Measurements from ENCODE around the gene DESI2. TPM values are rescaled to one million over a fixed set of nuclear protein-coding genes. Genes with fewer than 3 reads are reported as not detected.

DESI2 gene
- total and polyA plus RNA-seq, 2 of the 8 experiments (the other 6 are each of a cell fraction or from before 2014, with no cell fraction given), result 54.0 to 110 TPM

DNA sequence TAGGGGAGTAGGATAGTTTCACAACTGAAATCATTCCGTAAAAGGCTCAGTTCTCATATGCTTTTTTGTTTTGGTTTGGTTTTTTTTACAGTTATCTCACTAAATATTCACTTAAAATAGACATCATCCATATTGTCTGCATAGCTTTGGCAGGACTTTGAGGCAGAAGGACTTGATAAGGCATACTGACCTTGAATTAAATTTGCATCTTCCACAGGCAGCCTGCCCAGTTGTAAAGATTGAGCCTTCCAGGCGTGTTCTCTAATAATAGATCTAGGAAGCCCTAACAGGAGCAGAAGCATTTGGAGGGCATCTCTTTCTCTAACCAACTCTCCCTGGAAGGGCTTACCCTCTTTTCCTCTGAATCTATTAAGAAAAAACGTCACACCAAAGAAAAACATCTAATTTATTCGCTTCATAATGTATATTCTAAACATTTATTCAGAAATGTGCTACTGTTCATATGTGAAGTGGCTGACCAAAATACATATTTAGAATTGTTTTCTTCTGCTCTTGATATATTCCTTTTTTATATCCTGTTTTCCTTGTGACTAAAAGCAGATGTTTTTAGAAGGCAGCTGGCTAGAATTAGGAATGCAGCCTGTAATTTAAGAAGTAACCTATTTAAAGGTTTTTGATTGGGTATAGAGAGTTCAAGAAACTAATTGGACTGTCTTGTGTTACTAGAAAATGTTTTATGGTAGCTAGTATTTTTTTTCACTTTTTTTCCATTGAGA, 20.2 kb downstream of the DESI2 start:
- H2BK120ac ChIP-seq (replicated peaks; ENCODE audit: low read depth, low read length), result no peak overlapping the region

More for the DNA sequence above, 20.2 kb downstream of the DESI2 start:
- no peaks in the 10 kb centered on the region; the same call in 1 of the 2 replicates for H3K79me1 ChIP-seq (ENCODE audit: low read depth, low read length)
- FAIRE-seq (no peak), DNase-seq (ENCODE audit: low read depth in 1 of 2, low spot score in 2 of 2) (no peak)
- H2AK5ac ChIP-seq (ENCODE audit: low read depth, low read length), result no peak overlapping the region
- no peaks in the 10 kb centered on the region for H3K9me3 ChIP-seq (ENCODE audit: insufficient read depth in 2 of 2, low read depth in 1 of 2, low read length in 1 of 2)
- no peak overlapping the region for H2BK12ac ChIP-seq (ENCODE audit: low read depth, low read length)
- H3K23me2 ChIP-seq (ENCODE audit: low read depth, low read length), result no peaks in the 10 kb centered on the region
- H3K4me3 ChIP-seq (ENCODE audit: extremely low read depth in 1 of 4, insufficient read depth in 2 of 4, low read depth in 3 of 4, low read length in 4 of 4), result no peak overlapping the region
- no peak overlapping the region for H3K56ac ChIP-seq (replicated peaks; ENCODE audit: insufficient read length, low read depth, low read length)
- H2BK5ac ChIP-seq (ENCODE audit: low read depth, low read length), result no peak overlapping the region
- no peak overlapping the region for H4K91ac ChIP-seq (replicated peaks; ENCODE audit: insufficient read length, low read length)
- TF ChIP-seq EP300 (IDR thresholded peaks at IDR 0.05; ENCODE audit: borderline replicate concordance in 1 of 2, low read depth in 2 of 2, low read length in 2 of 2), result no peak
- no peak for TF ChIP-seq HDAC6 (IDR thresholded peaks at IDR 0.05; ENCODE audit: low read depth, low read length)
- TF ChIP-seq SAP30 (IDR thresholded peaks at IDR 0.05; ENCODE audit: insufficient read depth, insufficient replicate concordance, low read length), result no peak
- no peak for TF ChIP-seq SP4 (IDR thresholded peaks at IDR 0.05; ENCODE audit: low read length)
- TF ChIP-seq JUN (IDR thresholded peaks at IDR 0.05; ENCODE audit: low read depth, low read length), result no peak
- no peak for TF ChIP-seq RAD21 (IDR thresholded peaks at IDR 0.05 in 1 of 2, conservative IDR thresholded peaks at IDR 0.05 in 1 of 2; ENCODE audit: low read depth in 2 of 2, low read length in 2 of 2)
- TF ChIP-seq, protein P1, sequence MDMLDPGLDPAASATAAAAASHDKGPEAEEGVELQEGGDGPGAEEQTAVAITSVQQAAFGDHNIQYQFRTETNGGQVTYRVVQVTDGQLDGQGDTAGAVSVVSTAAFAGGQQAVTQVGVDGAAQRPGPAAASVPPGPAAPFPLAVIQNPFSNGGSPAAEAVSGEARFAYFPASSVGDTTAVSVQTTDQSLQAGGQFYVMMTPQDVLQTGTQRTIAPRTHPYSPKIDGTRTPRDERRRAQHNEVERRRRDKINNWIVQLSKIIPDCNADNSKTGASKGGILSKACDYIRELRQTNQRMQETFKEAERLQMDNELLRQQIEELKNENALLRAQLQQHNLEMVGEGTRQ (IDR thresholded peaks at IDR 0.05; ENCODE audit: low read length), result no peak
- H3K4ac ChIP-seq (replicated peaks; ENCODE audit: insufficient read length, low read depth, low read length), result no peak overlapping the region
- WGBS, 2 experiments (ENCODE audit: extremely low coverage in 1 of 2, insufficient coverage in 1 of 2, insufficient read length in 1 of 2, insufficient replicate concordance in 2 of 2, low coverage in 1 of 2, low lambda C conversion rate in 2 of 2, missing lambda C conversion rate in 1 of 2), result 69% methylated on average over 4 of the region's 4 CpGs; no CpG with 5 or more reads in 1 of the 2 experiments
- POLR2A ChIA-PET (ENCODE audit: partially characterized antibody), result no interaction called here
- H3K27me3 ChIP-seq (replicated peaks in 1 of 4; ENCODE audit: control insufficient read depth in 3 of 4, extremely low read depth in 1 of 4, insufficient read depth in 3 of 4, low read length in 3 of 4), result no peaks in the 10 kb centered on the region
- H3K27ac ChIP-seq (ENCODE audit: low read depth, low read length), result no peak overlapping the region
- no peak overlapping the region for H3K4me2 ChIP-seq (ENCODE audit: insufficient read depth in 1 of 2, low read depth in 2 of 2, low read length in 2 of 2)
- no peak overlapping the region for H4K8ac ChIP-seq (ENCODE audit: extremely low read depth, insufficient read depth, low read length)
- H3K9ac ChIP-seq (replicated peaks in 1 of 4; ENCODE audit: extremely low read depth in 1 of 4, low read depth in 3 of 4, low read length in 3 of 4), result no peak overlapping the region
- no peak overlapping the region for H3K14ac ChIP-seq (ENCODE audit: insufficient read length)
- H3K23ac ChIP-seq (ENCODE audit: insufficient read length), result no peak overlapping the region
- no peak overlapping the region for H2BK15ac ChIP-seq (ENCODE audit: low read length)
- H4K5ac ChIP-seq (ENCODE audit: insufficient read length, low read depth, low read length), result no peak overlapping the region
- H3K79me2 ChIP-seq (ENCODE audit: control insufficient read depth in 1 of 2, insufficient read depth in 2 of 2, low read length in 2 of 2), result peaks cover 0 to 90% of the 10 kb centered on the region in 2 experiments; a peak in 3 of 4 replicates
- no peaks in the 10 kb centered on the region for H4K20me1 ChIP-seq (replicated peaks in 1 of 2; ENCODE audit: control insufficient read depth in 1 of 2, insufficient read depth in 2 of 2, low read length in 2 of 2)
- no peaks in the 10 kb centered on the region for H3K4me1 ChIP-seq (replicated peaks in 1 of 4; ENCODE audit: control insufficient read depth in 3 of 4, insufficient read depth in 4 of 4, low read length in 3 of 4)
- peaks cover 0 to 7% (median under 1%) of the 10 kb centered on the region in 4 experiments; a peak in 3 of 8 replicates for H3K36me3 ChIP-seq (ENCODE audit: control insufficient read depth in 2 of 4, insufficient read depth in 4 of 4, low read length in 3 of 4)
- H3K18ac ChIP-seq (ENCODE audit: extremely low read depth, low read length), result no peak overlapping the region
- CTCF ChIA-PET (ENCODE audit: partially characterized antibody), result interaction anchor here (1.1 kb wide), 1 partner anchor 23 kb away, joined by 3 read pairs; no protein-coding TSS in a partner anchor
- no peak overlapping the region for H2AFZ ChIP-seq (ENCODE audit: low read length)
- no peak overlapping the region for H2BK20ac ChIP-seq (ENCODE audit: low read length)

All from H1 (cell line).